Glomerular endothelial cell (primary cell): ENCODE measurements around the gene ADAMTSL2. TPM values are rescaled to one million over a fixed set of nuclear protein-coding genes. Genes with fewer than 3 reads are reported as not detected.

Source experiments
- DNase-seq: peaks from one replicate; pipeline ENCODE4 v3.0.0-alpha.2; 2011; ENCODE audit warnings: low read depth, low spot score; ENCODE audit errors: extremely low read depth
- total RNA-seq: library from RNA; depleted of rRNA; stranded (reverse); fragments of >200 nt; gene quantifications from 2 replicates; pipeline ENCODE4 v1.2.3, GENCODE V29; 2015

Gene ADAMTSL2
- total RNA-seq, 1 donor from 2014 or later: not detected

- no peak for DNase-seq
Observed at GRCh38 chr9:133499132-133499891, 35.2 kb upstream of the ADAMTSL2 start.

- no peak for DNase-seq
Observed at GRCh38 chr9:133499892-133500270, 34.6 kb upstream of the ADAMTSL2 start.

GRCh38 chr9:133502112-133502511, 32.4 kb upstream of the ADAMTSL2 start:
- no peak for DNase-seq

- no peak for DNase-seq
Observed at GRCh38 chr9:133505186-133505830, 29.2 kb upstream of the ADAMTSL2 start.

- DNase-seq: no peak
Observed at GRCh38 chr9:133505901-133506652, 28.4 kb upstream of the ADAMTSL2 start.

- no peak for DNase-seq
Observed at GRCh38 chr9:133506653-133507038, 27.9 kb upstream of the ADAMTSL2 start.

GRCh38 chr9:133507246-133507965, 27.1 kb upstream of the ADAMTSL2 start:
- no peak for DNase-seq

- DNase-seq: no peak
Observed at GRCh38 chr9:133508046-133508445, 26.5 kb upstream of the ADAMTSL2 start.

GRCh38 chr9:133509179-133510083, 25.1 kb upstream of the ADAMTSL2 start:
- DNase-seq: no peak

- DNase-seq: no peak
Observed at GRCh38 chr9:133510926-133511505, 23.5 kb upstream of the ADAMTSL2 start.

GRCh38 chr9:133511607-133512006, 22.9 kb upstream of the ADAMTSL2 start:
- no peak for DNase-seq

GRCh38 chr9:133512253-133513213, 22.0 kb upstream of the ADAMTSL2 start:
- DNase-seq: no peak

GRCh38 chr9:133513214-133514100, 21.0 kb upstream of the ADAMTSL2 start:
- no peak for DNase-seq

GRCh38 chr9:133514460-133515239, 19.9 kb upstream of the ADAMTSL2 start:
- no peak for DNase-seq

GRCh38 chr9:133515240-133515610, 19.3 kb upstream of the ADAMTSL2 start:
- DNase-seq: no peak

- no peak for DNase-seq
Observed at GRCh38 chr9:133515615-133516255, 18.8 kb upstream of the ADAMTSL2 start.
